Activated CD8-positive, alpha-beta memory T cell treated with anti-CD3 and anti-CD28 coated beads, Interleukin-2, amount 50 U/mL, for 1 hour (primary cell): ENCODE results near the gene CCDC178.

Experiments used
- DNase-seq: peaks from one replicate; pipeline ENCODE4 v3.0.0-alpha.2; 2020; ENCODE audit errors: extremely low read depth

CCDC178 gene

GRCh38 chr18:32911660-32912284 lies 528.7 kb downstream of the CCDC178 start:
- DNase-seq = no peak

DNA sequence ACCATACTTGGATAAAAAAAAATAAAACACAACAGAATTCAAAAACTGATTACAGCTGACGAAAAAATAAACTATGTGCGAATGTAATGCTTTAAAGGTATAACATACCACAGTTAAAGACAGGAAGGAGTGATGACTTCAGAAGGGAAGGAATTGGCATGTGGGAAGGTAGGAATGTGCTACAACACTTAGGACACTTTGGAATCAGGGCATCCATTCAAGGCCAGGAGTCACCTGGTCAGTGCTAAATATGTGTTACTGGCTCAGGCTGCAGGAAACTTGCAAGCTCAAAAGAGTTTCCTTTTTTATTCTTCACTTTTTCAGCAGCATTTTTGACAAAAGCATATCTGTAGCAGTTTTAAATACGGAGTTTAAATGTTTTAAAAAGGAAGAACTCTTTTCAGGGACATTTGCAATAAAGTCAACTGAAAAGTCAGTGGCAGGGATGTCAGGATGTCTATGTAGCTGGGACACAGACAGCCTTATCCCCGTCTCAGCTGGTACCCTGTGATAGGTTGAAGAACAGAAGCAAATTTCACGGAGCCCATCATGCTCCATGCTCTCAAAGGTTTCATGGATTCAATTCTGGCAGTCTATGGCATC lies 529.7 kb downstream of the CCDC178 start:
- no peak for DNase-seq

- DNase-seq = no peak
Observed at GRCh38 chr18:32909798-32910561, 530.5 kb downstream of the CCDC178 start.

- no peak for DNase-seq
Observed at GRCh38 chr18:32908424-32908805, 532.1 kb downstream of the CCDC178 start.

DNA sequence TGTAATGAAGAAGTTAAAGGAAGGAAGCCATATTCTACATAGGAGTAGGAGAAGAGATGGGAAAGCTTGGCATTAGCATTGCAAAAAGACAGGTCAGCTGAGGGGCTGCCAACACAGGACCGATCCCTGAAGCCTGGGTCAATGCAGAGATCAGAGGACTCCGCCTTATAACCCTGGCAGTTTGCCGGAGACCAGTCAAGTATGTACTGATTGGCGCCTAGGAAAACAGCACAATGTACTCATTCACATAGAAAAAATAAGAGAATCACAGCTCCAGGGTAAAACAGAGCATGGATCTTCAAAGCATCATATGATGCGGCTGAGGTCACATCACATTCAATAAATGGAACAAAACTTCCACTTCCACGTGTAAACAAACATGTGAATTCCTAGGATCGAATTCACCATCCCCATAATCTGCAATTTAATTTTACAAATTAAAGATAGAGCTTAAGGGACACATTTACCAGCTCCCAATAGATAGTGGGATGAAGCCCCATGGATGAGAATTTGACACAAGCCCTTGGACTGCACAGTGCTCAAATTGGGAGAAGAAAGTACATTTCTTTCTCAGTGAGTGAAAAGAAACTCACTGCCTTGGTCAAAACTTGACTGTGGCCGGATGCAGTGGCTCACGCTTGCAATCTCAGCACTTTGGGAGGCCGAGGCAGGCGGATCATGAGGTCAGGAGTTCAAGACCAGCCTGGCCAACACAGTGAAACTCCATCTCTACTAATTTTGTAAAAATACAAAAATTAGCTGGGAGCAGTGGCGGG lies 532.7 kb downstream of the CCDC178 start:
- no peak for DNase-seq

DNA sequence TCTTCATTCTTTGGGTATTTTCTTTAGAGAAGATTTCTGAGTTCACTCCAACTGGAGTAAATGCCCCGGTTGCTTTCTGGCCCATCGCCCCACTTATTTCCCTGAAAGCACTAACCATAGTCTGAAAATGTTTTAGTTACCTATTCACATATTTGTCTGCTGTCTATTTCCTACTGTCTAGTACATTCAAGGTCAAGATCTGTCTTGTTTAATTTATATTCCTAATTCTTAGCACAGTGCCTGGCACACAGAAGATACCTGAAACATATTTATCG lies 533.3 kb downstream of the CCDC178 start:
- DNase-seq = no peak

DNA sequence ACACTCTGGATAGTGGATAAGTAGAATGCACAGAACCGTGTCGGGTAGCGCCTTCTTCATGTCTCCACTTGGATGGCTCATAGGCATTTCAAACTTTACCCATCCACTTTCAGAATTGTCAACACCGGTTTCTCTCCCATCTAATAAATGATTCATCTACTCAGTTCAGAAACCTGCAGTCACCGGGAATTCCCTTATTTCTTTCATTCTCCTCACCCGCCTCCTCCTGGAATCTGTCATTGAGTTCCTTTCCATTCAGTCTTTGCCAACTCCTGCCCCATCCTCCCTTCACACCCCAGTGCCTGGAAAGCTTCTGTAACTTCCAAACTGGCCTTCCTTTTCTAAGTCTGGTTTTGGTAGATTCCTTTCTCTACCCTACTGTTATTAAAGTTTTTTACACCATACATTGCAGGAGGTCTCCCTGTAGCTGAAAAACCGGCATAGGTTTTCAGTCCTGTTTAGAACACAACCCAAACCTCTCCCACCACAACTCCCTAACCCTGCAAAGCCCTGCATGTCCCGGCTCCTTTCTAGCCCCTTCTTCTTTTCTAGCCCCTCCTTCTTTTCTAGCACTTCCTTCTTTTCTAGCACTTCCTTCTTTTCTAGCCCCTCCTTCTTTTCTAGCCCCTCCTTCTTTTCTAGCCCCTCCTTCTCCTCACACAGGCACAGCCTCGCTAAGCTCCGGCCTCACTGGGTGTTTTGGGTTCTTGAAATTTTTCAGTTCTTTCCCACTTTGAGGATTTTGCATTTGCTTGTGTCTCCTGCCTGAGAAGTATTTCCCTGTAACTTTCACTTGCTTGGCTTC lies 533.8 kb downstream of the CCDC178 start:
- DNase-seq = no peak

- DNase-seq = no peak
Observed at GRCh38 chr18:32905651-32906050, 534.9 kb downstream of the CCDC178 start.

GRCh38 chr18:32902568-32903330 lies 537.8 kb downstream of the CCDC178 start:
- DNase-seq = no peak

DNA sequence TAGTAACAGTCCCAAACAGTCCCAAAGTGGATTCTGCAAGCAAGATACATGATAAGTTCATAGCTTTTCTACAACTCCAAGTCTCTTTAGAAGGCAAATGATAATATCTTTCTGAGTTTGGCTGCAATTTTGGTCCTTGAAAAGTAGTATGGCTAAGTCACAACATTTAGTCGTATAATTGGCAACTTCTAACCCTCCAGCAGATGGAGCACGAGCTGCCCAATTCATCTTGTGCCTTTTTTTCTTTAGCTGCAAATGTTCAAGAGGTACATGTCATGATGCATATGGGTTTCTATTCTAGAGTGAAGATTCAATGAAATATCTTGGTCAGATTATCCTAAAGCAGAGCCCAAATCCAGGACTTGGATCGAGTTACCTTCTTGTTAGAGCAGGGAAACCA lies 540.7 kb downstream of the CCDC178 start:
- DNase-seq = no peak

- DNase-seq = no peak
Observed at GRCh38 chr18:32896776-32897547, 543.6 kb downstream of the CCDC178 start.

- no peak for DNase-seq
Observed at GRCh38 chr18:32893915-32894314, 546.6 kb downstream of the CCDC178 start.

DNA sequence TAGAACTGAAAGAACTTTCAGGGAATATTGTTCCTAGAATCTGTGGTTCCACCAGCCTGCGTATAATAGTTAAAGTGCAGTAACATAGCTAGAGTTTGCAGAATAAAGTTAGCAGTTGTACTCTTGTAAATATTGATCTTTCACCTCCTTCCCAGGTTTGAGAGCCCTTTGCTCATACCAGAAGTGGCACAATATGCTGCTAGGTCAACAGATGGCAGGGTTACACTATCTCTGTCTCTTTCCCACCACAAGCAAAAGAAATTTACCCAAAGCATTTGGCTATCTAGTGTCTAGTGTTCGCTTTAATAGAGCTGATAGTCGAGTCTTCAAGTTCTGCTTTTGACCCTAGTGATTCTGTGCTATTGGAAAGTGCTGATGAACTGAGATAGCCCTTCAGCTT lies 548.7 kb downstream of the CCDC178 start:
- DNase-seq = no peak

DNA sequence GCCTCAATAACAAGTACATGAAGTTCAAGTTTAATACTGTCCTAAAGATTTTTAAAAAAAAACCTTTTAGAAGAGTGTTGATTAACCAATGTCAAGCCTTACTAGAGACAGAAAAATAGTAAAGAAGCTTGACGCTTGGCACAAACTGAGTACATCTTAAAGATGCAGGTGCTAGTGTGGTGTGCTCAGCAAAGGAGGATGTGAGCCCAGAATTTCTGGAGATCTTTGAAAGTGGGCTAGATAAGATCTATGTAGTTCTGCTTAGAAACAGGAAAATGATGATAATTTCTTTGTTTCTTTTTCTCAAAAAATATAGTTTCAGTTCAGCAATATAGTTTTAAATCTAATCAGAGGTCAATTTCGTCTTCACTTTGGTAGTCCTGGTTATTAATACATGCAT lies 549.4 kb downstream of the CCDC178 start:
- DNase-seq = no peak

GRCh38 chr18:32889615-32890593 lies 550.6 kb downstream of the CCDC178 start:
- DNase-seq = no peak

DNA sequence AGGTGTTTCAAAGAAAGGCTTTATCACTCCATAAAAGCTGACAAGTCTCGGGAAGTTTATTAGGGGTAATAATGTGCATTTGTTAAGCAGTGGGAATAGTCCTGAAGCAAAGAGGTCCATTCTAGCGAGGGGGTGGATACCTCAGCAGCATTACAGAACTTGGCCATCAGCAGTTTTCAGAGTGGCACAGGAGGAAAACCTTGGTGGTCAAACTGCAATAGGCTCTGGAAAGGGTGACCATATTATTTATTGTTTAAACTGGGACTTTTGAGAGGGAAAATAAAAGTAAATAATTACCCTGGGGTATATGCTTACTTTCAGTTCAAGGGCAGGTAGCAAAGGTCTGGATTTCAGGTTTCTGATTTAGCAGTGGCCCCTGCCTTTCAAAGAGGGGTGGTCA lies 552.2 kb downstream of the CCDC178 start:
- DNase-seq = no peak
